ENCODE results near the gene EIF3D. TPM values are rescaled to one million over a fixed set of nuclear protein-coding genes. Genes with fewer than 3 reads are reported as not detected.

Gene EIF3D
- total and polyA plus RNA-seq, 2 of the 13 experiments (the other 11 are each of a cell fraction or from before 2014, with no cell fraction given), result 118 to 274 TPM

DNA sequence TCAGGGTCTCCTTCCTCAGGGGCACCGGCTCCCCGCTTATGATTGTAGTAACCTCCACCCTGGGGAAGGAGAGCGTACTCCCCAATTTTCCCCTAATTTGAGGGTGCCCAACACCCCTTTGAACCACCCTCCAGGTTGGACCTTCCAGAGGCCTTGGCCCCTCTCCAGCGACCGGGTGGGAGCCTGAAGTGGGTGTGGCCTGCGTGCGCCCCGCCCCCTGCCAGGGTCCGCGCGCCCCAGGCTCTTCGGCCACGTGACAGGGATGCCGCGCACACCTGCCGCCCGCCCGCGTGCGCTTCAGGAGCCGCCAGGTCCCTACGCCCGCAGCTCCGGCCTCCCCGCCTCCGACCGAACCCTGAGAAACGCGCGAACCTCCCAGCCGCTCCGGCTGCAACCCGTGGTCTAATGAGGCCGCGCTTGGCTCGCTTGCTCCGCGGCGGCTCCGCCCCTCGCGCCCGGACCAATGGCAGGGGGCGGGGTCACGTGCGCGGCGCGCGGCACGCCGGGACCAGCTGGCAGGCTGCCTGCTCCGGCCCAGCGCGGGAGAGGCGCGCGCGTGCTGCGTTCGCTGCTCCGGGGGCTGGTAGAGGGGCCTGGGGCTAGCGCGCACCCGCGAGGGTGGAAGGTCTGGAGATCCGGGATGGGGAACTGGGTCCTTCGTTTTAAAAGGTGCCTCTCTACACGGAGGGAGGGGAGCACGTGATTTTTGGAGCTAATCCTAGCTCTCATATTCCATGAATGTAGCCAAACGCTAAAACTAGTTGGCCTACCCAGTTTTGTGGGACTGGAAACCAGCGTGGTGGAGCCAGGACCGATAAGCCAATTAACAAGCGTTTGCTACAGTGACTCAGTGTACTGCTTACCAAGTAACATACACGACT is 22.1 kb downstream of the EIF3D start, which contains the start of gene FOXRED2 (continued):
- TF ChIP-seq SOX5 (CRISPR knock-in tag; IDR thresholded peaks at IDR 0.05; ENCODE audit: borderline replicate concordance) (peak; percentile 24; the same call in 1 of the 2 replicates), CBX5 (CRISPR knock-in tag; IDR thresholded peaks at IDR 0.05; ENCODE audit: borderline replicate concordance) (no peak; the same call in 1 of the 2 replicates), ZBTB8A (CRISPR knock-in tag; IDR thresholded peaks at IDR 0.05; ENCODE audit: borderline replicate concordance, low read depth) (no peak), NFKB2 (CRISPR knock-in tag; IDR thresholded peaks at IDR 0.05; ENCODE audit: borderline replicate concordance) (peak; percentile 99), ZNF605 (CRISPR knock-in tag; IDR thresholded peaks at IDR 0.05) (peak; percentile 94), TP53 (CRISPR knock-in tag; conservative IDR thresholded peaks at IDR 0.05) (no peak), ZSCAN31 (CRISPR knock-in tag; IDR thresholded peaks at IDR 0.05; ENCODE audit: low read depth) (peak; percentile 98), ZNF83 (CRISPR knock-in tag; IDR thresholded peaks at IDR 0.05; ENCODE audit: borderline replicate concordance) (peak; percentile 87), KAT8 (CRISPR knock-in tag; IDR thresholded peaks at IDR 0.05) (peak; percentile 43; the same call in 1 of the 2 replicates), RNF219 (CRISPR knock-in tag; IDR thresholded peaks at IDR 0.05) (peak; percentile 71; the same call in 1 of the 2 replicates), TAF1 (CRISPR knock-in tag; IDR thresholded peaks at IDR 0.05) (peak; percentile 90), ESRRA (CRISPR knock-in tag; IDR thresholded peaks at IDR 0.05; ENCODE audit: low read depth) (peak; percentile 82), ZNF251 (CRISPR knock-in tag; IDR thresholded peaks at IDR 0.05) (peak; percentile 40; the same call in 1 of the 2 replicates), JARID2 (CRISPR knock-in tag; IDR thresholded peaks at IDR 0.05; ENCODE audit: insufficient replicate concordance) (no peak), SSRP1 (CRISPR knock-in tag; IDR thresholded peaks at IDR 0.05) (no peak), KLF15 (CRISPR knock-in tag; IDR thresholded peaks at IDR 0.05; ENCODE audit: borderline replicate concordance) (peak; percentile 88; the same call in 1 of the 2 replicates)
- TF ChIP-seq, protein P1, sequence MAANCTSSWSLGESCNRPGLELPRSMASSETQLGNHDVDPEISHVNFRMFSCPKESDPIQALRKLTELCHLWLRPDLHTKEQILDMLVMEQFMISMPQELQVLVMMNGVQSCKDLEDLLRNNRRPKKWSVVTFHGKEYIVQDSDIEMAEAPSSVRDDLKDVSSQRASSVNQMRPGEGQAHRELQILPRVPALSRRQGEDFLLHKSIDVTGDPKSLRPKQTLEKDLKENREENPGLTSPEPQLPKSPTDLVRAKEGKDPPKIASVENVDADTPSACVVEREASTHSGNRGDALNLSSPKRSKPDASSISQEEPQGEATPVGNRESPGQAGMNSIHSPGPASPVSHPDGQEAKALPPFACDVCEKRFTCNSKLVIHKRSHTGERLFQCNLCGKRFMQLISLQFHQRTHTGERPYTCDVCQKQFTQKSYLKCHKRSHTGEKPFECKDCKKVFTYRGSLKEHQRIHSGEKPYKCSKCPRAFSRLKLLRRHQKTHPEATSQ (CRISPR knock-in tag; IDR thresholded peaks at IDR 0.05; ENCODE audit: borderline replicate concordance), result peak; percentile 93
- TF ChIP-seq, protein P2, sequence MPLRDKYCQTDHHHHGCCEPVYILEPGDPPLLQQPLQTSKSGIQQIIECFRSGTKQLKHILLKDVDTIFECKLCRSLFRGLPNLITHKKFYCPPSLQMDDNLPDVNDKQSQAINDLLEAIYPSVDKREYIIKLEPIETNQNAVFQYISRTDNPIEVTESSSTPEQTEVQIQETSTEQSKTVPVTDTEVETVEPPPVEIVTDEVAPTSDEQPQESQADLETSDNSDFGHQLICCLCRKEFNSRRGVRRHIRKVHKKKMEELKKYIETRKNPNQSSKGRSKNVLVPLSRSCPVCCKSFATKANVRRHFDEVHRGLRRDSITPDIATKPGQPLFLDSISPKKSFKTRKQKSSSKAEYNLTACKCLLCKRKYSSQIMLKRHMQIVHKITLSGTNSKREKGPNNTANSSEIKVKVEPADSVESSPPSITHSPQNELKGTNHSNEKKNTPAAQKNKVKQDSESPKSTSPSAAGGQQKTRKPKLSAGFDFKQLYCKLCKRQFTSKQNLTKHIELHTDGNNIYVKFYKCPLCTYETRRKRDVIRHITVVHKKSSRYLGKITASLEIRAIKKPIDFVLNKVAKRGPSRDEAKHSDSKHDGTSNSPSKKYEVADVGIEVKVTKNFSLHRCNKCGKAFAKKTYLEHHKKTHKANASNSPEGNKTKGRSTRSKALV (CRISPR knock-in tag; IDR thresholded peaks at IDR 0.05), result peak; percentile 51; the same call in 1 of the 2 replicates
- TF ChIP-seq, protein P3, sequence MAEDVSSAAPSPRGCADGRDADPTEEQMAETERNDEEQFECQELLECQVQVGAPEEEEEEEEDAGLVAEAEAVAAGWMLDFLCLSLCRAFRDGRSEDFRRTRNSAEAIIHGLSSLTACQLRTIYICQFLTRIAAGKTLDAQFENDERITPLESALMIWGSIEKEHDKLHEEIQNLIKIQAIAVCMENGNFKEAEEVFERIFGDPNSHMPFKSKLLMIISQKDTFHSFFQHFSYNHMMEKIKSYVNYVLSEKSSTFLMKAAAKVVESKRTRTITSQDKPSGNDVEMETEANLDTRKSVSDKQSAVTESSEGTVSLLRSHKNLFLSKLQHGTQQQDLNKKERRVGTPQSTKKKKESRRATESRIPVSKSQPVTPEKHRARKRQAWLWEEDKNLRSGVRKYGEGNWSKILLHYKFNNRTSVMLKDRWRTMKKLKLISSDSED (CRISPR knock-in tag; IDR thresholded peaks at IDR 0.05), result peak; percentile 95
- TF ChIP-seq, protein P4, sequence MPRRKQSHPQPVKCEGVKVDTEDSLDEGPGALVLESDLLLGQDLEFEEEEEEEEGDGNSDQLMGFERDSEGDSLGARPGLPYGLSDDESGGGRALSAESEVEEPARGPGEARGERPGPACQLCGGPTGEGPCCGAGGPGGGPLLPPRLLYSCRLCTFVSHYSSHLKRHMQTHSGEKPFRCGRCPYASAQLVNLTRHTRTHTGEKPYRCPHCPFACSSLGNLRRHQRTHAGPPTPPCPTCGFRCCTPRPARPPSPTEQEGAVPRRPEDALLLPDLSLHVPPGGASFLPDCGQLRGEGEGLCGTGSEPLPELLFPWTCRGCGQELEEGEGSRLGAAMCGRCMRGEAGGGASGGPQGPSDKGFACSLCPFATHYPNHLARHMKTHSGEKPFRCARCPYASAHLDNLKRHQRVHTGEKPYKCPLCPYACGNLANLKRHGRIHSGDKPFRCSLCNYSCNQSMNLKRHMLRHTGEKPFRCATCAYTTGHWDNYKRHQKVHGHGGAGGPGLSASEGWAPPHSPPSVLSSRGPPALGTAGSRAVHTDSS (CRISPR knock-in tag; conservative IDR thresholded peaks at IDR 0.05), result 0 out of 2 replicates have a peak, but pooled peaks have one; percentile 40
